Activated CD4-positive, alpha-beta T cell treated with anti-CD3 and anti-CD28 coated beads, Interleukin-2, Interleukin-6, amounts not matched to agents 100 ng/mL and 50 ng/mL, durations not matched to agents 16 hours and 8 hours (primary cell): Measurements from ENCODE around the gene VCL.
"Not testable (repeated sequence)": the region's sequence is repeated elsewhere in the genome, so short reads cannot be mapped to it uniquely, and the experiment has no call there.

Experiments used
- DNase-seq: peaks from one replicate; pipeline ENCODE4 v3.0.0-alpha.2; 2020

The VCL gene

GRCh38 chr10:74113546-74113945 lies 115.6 kb downstream of the VCL start:
- DNase-seq, result no peak

- DNase-seq, result no peak
Measured at GRCh38 chr10:74114041-74114448, 116.1 kb downstream of the VCL start.

GRCh38 chr10:74117738-74118137 lies 119.8 kb downstream of the VCL start:
- DNase-seq, result no peak

GRCh38 chr10:74118804-74119203 lies 120.9 kb downstream of the VCL start:
- DNase-seq, result no peak

- DNase-seq, result no peak
Measured at GRCh38 chr10:74120911-74121310, 123.0 kb downstream of the VCL start.

- no peak for DNase-seq
Measured at GRCh38 chr10:74121368-74121767, 123.5 kb downstream of the VCL start.

GRCh38 chr10:74122060-74122459 lies 124.1 kb downstream of the VCL start:
- no peak for DNase-seq

- no peak for DNase-seq
Measured at GRCh38 chr10:74123081-74123480, 125.2 kb downstream of the VCL start.

- DNase-seq, result no peak
Measured at GRCh38 chr10:74133923-74134820, 136.3 kb downstream of the VCL start.

GRCh38 chr10:74135452-74135851 lies 137.5 kb downstream of the VCL start:
- no peak for DNase-seq

- DNase-seq, result no peak
Measured at GRCh38 chr10:74137992-74138391, 140.1 kb downstream of the VCL start.

- not testable (repeated sequence) for DNase-seq
Measured at GRCh38 chr10:74138596-74138995, 140.7 kb downstream of the VCL start.

- no peak for DNase-seq
Measured at GRCh38 chr10:74139981-74140380, 142.1 kb downstream of the VCL start.

GRCh38 chr10:74140553-74140952 lies 142.6 kb downstream of the VCL start:
- no peak for DNase-seq

- no peak for DNase-seq
Measured at GRCh38 chr10:74145133-74145532, 147.2 kb downstream of the VCL start.

GRCh38 chr10:74146980-74147379 lies 149.1 kb downstream of the VCL start:
- not testable (repeated sequence) for DNase-seq

GRCh38 chr10:74150204-74150989 lies 152.5 kb downstream of the VCL start, which contains the start of gene AP3M1:
AP3M1 (minus strand) TSS chr10:74150828; CDS start chr10:74138379, 12,449 bp downstream.
- DNase-seq, result no peak

- peak; percentile 100 for DNase-seq
Measured at GRCh38 chr10:74150990-74151878, 153.3 kb downstream of the VCL start, which contains the start of gene ADK. ADK (plus strand) TSS chr10:74151221; CDS start chr10:74151279, 58 bp downstream.

GRCh38 chr10:74151879-74152722 lies 154.2 kb downstream of the VCL start:
- no peak for DNase-seq

- no peak for DNase-seq
Measured at GRCh38 chr10:74153123-74153522, 155.2 kb downstream of the VCL start.

- no peak for DNase-seq
Measured at GRCh38 chr10:74153676-74154075, 155.8 kb downstream of the VCL start.

- DNase-seq, result no peak
Measured at GRCh38 chr10:74156919-74157289, 159.0 kb downstream of the VCL start.
